ENCODE results near the gene CCDC88C. TPM values are rescaled to one million over a fixed set of nuclear protein-coding genes. Genes with fewer than 3 reads are reported as not detected.

The CCDC88C gene
- total RNA-seq, 1 donor from 2014 or later = 12.4 TPM

DNA sequence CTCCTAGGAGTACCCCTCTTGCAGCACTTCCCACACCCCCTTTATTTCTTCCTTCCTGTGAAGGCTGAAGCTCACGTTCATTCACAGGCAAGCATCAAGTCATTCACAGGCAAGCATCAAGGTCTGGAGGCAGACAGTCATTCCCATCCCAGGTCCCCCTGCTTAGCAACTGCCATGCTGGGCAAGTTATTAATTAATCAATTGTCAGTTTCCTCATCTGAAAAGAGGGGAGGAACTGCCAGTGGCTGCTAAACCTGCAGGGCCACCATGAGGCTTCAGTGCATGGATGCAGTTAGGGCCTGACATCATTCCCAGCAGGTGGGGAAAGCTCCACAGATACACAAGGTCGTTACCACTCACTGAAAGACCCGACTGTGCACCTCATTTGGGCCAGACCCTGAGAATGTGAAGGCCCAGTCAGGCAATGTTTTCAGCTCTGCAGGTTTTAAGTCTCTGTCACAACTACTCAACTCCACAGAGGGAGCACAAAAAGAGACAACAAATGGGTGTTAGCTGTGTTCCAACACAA is 88.1 kb downstream of the CCDC88C start:
- no peak overlapping the region for H3K4me2 ChIP-seq (ENCODE audit: low read length)
- peaks cover 2% of the 10 kb centered on the region for H3K27me3 ChIP-seq (ENCODE audit: insufficient read depth, low read length)
- no peak overlapping the region for H3K27ac Mint-ChIP-seq (ENCODE audit: unreplicated experiment)
- H3K4me1 Mint-ChIP-seq (ENCODE audit: low read depth, unreplicated experiment) = no peaks in the 10 kb centered on the region
- H2AFZ ChIP-seq (ENCODE audit: low read depth, low read length) = no peak overlapping the region
- H3K9me3 ChIP-seq (ENCODE audit: insufficient read depth, low read depth, low read length) = no peaks in the 10 kb centered on the region
- H3K36me3 ChIP-seq (ENCODE audit: insufficient read depth, low read length) = no peaks in the 10 kb centered on the region
- H3K4me1 ChIP-seq (ENCODE audit: insufficient read depth, low read length) = no peaks in the 10 kb centered on the region
- peaks cover 8% of the 10 kb centered on the region for H3K27me3 Mint-ChIP-seq (ENCODE audit: low read depth, unreplicated experiment)
- H3K9me3 Mint-ChIP-seq (ENCODE audit: unreplicated experiment) = no peaks in the 10 kb centered on the region
- DNase-seq (ENCODE audit: low read depth) = no peak
- no peak overlapping the region for H3K9ac ChIP-seq (ENCODE audit: low read length)
- no peaks in the 10 kb centered on the region for H3K79me2 ChIP-seq (ENCODE audit: insufficient read depth, low read length)
- H3K27ac ChIP-seq (ENCODE audit: low read depth, low read length) = no peak overlapping the region
- no peak for FAIRE-seq
- H3K36me3 Mint-ChIP-seq (ENCODE audit: low read depth, unreplicated experiment) = peaks cover 5% of the 10 kb centered on the region
- no peak overlapping the region for H3K4me3 ChIP-seq (ENCODE audit: insufficient read depth, low read depth, low read length)
- no peak for TF ChIP-seq EZH2 (IDR thresholded peaks at IDR 0.05; ENCODE audit: insufficient read depth, low read length)
- TF ChIP-seq, protein P1, sequence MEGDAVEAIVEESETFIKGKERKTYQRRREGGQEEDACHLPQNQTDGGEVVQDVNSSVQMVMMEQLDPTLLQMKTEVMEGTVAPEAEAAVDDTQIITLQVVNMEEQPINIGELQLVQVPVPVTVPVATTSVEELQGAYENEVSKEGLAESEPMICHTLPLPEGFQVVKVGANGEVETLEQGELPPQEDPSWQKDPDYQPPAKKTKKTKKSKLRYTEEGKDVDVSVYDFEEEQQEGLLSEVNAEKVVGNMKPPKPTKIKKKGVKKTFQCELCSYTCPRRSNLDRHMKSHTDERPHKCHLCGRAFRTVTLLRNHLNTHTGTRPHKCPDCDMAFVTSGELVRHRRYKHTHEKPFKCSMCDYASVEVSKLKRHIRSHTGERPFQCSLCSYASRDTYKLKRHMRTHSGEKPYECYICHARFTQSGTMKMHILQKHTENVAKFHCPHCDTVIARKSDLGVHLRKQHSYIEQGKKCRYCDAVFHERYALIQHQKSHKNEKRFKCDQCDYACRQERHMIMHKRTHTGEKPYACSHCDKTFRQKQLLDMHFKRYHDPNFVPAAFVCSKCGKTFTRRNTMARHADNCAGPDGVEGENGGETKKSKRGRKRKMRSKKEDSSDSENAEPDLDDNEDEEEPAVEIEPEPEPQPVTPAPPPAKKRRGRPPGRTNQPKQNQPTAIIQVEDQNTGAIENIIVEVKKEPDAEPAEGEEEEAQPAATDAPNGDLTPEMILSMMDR (IDR thresholded peaks at IDR 0.05; ENCODE audit: insufficient read depth, low read depth, low read length) = no peak
- no peak overlapping the region for H3K4me3 Mint-ChIP-seq (ENCODE audit: unreplicated experiment)
- H4K20me1 ChIP-seq (ENCODE audit: insufficient read depth, low read length) = no peaks in the 10 kb centered on the region

DNA sequence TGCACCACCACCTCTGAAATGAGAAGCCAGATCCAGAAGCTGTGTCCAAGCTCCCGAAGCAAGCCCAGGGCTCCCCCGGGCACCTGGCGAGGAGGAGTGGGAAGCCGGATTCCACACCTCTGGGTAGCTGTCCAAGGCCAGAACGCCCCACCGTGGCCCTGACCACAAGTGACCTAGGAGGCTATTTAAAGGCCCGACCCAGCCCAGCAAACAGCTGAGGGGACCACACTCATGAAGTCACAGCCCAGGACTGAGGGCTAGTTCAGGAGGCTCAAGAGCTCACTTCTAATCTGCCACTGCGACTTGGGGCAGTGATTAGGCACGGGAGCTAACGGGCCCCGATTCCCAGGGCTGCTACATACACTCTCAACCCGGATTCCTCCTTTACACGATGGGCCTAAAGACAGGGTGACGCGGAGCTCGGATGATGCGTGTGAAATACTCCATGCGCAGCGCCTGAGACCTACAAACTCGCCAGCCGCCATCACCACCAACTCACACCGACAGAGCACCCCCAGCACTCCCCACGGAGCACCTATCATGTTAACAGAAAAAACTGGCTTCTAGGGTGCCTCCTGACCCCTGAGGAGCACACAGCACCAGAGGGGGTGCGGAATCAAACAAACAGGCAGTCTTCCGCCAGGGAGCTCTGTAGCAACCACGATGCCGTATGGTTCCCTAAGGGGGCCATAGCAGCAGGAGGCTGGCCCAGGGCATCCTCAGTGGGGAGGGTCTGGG is 89.1 kb downstream of the CCDC88C start:
- Histone ChIP-seq H3K4me2 (ENCODE audit: low read length) (no peak overlapping the region), H4K20me1 (ENCODE audit: insufficient read depth, low read length) (no peaks in the 10 kb centered on the region), H3K27me3 (ENCODE audit: insufficient read depth, low read length) (peaks cover 2% of the 10 kb centered on the region), H3K4me3 (ENCODE audit: insufficient read depth, low read depth, low read length) (no peak overlapping the region), H3K9ac (ENCODE audit: low read length) (no peak overlapping the region), H3K27ac (ENCODE audit: low read depth, low read length) (no peak overlapping the region), H3K9me3 (ENCODE audit: insufficient read depth, low read depth, low read length) (no peaks in the 10 kb centered on the region), H3K79me2 (ENCODE audit: insufficient read depth, low read length) (no peaks in the 10 kb centered on the region), H3K36me3 (ENCODE audit: insufficient read depth, low read length) (no peaks in the 10 kb centered on the region), H2AFZ (ENCODE audit: low read depth, low read length) (no peak overlapping the region), H3K4me1 (ENCODE audit: insufficient read depth, low read length) (no peaks in the 10 kb centered on the region)
- Mint-ChIP-seq H3K9me3 (ENCODE audit: unreplicated experiment) (no peaks in the 10 kb centered on the region), H3K27me3 (ENCODE audit: low read depth, unreplicated experiment) (peaks cover 8% of the 10 kb centered on the region), H3K4me3 (ENCODE audit: unreplicated experiment) (no peak overlapping the region), H3K27ac (ENCODE audit: unreplicated experiment) (no peak overlapping the region), H3K4me1 (ENCODE audit: low read depth, unreplicated experiment) (no peaks in the 10 kb centered on the region), H3K36me3 (ENCODE audit: low read depth, unreplicated experiment) (peaks cover 5% of the 10 kb centered on the region)
- FAIRE-seq (no peak), DNase-seq (ENCODE audit: low read depth) (no peak)
- TF ChIP-seq EZH2 (IDR thresholded peaks at IDR 0.05; ENCODE audit: insufficient read depth, low read length) = no peak
- TF ChIP-seq, protein P1 (IDR thresholded peaks at IDR 0.05; ENCODE audit: insufficient read depth, low read depth, low read length) = no peak
